ENCODE results near the gene SPINK1.
"Not testable (repeated sequence)": the region's sequence is repeated elsewhere in the genome, so short reads cannot be mapped to it uniquely, and the experiment has no call there.

Gene SPINK1

DNA sequence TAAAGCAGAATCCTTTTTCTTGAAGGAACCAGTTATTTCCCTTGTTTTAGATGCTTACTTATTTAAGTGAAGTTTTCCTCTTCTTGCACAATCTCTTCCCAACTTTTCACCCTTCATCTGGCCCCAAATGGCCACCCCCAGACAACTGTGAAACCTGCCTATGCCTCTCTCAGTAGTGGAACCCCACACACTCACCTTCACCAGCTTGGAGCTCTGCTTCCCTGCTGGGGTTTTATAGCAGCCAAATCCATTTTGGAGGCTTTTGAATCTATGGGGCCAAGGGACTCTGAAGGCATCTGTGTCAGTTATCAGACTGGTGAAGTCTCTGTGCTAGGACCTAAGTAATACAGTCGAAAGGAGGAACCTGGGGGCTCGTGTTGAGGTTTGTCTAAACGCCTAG, 22.9 kb upstream of the SPINK1 start:
- DNase-seq: no peak

GRCh38 chr5:147853372-147853987, 22.0 kb upstream of the SPINK1 start:
- DNase-seq: no peak

- no peak for DNase-seq
These were observed 20.9 kb upstream of the SPINK1 start for GRCh38 chr5:147852365-147852764.

- no peak for DNase-seq
These were observed 20.1 kb upstream of the SPINK1 start for GRCh38 chr5:147851578-147851977.

DNA sequence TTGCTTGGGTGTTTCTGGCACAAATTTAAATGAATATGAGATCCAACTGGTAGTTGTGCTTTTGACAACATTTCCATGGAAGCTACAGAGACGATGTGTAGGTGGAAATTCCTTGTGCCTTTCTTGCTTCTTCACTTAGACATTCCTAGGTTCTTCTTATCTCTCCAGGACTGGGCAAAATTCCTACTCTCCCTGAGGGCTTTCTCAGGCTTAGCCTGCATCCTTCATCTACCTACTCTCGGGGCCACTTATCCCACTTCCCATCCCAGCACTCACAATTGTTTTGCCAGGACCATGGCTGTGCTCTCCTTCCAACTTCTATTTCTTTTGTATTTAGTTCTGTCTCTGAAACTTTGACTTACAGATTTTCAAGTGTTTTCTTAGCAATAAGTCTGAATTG, 17.8 kb upstream of the SPINK1 start:
- DNase-seq: no peak

- DNase-seq: no peak
These were observed 14.1 kb upstream of the SPINK1 start for GRCh38 chr5:147845618-147846017.

DNA sequence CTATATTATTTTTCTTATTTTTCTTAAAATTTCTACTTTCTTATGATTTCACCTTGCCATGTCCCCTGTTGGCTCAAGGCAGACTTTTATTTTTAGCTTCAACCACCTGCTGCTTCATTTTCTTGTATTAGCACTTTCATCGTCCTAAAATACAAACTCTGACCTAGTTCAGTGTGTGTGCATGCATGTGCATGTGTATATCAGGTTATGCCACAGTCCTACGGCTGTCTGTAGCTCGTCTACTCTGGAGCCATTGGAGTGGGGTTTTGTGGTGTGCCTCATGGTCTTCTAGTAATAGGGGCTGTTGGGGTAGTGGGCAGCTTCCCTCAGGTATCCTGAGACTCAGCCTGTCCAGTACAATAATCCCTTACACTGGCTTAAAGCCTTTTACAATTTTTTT, 13.4 kb upstream of the SPINK1 start:
- DNase-seq: no peak

GRCh38 chr5:147842869-147843268, 11.4 kb upstream of the SPINK1 start:
- no peak for DNase-seq

GRCh38 chr5:147836439-147836838, 5.0 kb upstream of the SPINK1 start:
- DNase-seq: no peak

DNA sequence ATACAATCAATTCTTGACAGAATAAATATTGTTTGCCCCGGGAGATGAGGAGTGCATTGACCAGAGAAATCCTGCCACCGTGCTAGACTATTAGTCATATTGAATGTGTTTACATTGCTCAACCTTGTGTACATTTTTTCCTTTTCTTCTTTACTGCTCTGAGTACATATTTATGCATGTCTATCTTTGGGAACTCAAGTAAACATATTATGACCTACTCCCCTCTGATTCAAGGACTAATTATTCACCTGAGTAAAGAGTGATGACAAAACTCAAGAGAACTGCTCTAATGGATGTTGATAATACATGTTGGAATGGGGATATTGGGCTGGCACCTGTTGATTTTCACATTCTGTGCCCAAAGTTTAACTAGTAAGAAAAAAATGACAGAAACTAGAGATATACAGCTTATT, 3.9 kb upstream of the SPINK1 start:
- peak in 2 of 3 experiments; percentile 27 to 83 for DNase-seq

- no peak for DNase-seq
These were observed 1.1 kb upstream of the SPINK1 start for GRCh38 chr5:147832541-147832940.

DNA sequence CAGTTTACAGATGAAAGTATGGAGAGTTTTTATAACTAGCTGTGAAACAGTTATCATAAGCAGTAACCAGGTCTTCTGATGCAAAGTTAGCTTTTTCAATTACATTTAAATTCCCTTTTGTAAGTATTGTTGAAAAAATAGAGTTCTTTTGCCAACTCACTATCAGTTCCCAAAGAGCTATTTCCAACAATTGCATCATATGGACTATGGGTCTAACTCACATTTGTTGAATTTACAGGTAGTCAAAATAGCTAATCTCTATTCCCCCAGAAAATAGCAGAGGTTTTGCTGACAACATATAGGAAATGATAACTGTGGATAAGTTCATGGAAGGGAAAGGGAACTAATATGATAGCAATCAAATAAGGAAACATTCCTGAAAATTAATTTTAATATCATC, 1.4 kb downstream of the SPINK1 start:
- DNase-seq: no peak

DNA sequence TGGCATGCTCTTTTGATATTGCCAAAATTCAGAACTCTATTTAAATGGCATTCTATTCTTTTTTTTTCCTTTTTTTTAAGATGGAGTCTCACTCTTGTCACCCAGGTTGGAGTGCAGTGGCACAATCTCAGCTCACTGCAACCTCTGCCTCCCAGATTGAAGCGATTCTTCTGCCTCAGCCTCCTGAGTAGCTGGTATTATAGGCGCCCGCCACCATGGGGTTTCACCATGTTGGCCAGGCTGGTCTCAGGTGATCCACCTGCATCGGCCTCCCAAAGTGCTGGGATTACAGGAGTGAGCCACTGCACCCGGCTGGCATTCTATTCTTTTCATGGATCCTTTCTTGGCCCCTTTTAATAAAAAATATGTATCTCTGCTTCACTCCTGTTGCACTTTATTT, 4.5 kb downstream of the SPINK1 start:
- DNase-seq: not testable (repeated sequence)

GRCh38 chr5:147826361-147826760, 5.1 kb downstream of the SPINK1 start:
- DNase-seq: no peak

DNA sequence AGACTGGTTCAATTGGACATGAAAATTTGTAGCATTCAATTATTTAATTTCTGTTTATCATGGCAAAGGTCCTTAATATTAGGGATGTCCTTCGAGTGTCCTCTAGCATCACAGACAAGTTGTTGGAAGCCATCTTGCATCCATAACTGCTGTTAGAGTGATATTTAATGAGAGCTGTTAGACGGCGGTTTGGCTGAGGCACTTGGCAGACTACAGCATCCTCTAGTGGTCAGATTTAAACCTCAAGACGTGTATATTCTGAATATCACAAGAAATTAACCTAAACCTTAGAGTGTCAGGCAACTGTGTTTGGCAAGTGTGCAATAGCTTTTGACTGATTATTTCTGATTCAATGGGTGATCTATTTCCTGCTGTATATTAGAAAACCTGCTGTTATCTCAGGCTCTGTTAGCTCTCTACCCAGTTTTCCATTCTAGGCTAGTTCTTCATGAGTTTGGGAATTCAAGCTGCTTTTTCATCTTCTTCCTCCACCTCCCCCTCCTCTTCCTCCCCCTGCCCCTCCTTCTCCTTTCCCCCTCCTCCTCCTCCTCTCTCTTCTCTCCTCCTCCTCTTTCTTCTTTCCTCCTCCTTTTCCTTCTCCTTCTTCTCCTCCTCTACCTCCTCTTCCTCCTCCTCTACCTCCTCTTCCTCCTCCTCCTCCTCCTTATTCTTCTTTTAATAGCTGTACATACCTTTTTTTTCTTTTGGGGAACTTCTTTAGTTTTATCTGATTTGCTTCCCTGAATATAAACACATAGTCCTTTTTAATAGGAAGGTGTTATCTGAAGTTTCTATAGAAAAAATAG, 8.6 kb downstream of the SPINK1 start:
- DNase-seq: peak; percentile 37 to 81 (median 80)

DNA sequence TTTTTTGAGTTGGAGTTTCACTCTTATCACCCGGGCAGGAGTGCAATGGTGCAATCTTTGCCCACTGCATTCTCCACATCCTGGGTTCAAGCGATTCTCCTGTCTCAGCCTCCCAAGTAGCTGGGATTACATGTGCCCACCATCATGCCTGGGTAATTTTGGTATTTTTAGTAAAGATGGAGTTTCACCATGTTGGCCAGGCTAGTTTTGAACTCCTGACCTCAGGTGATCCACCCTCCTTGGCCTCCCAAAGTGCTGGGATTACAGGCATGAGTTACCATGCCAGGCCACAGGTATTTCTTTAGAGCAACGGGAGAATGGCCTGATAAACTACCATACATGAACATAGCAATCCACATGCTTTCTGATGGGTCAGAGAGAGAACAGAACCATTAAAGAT, 9.2 kb downstream of the SPINK1 start:
- not testable (repeated sequence) for DNase-seq

- DNase-seq: no peak
These were observed 9.7 kb downstream of the SPINK1 start for GRCh38 chr5:147821766-147822165.

DNA sequence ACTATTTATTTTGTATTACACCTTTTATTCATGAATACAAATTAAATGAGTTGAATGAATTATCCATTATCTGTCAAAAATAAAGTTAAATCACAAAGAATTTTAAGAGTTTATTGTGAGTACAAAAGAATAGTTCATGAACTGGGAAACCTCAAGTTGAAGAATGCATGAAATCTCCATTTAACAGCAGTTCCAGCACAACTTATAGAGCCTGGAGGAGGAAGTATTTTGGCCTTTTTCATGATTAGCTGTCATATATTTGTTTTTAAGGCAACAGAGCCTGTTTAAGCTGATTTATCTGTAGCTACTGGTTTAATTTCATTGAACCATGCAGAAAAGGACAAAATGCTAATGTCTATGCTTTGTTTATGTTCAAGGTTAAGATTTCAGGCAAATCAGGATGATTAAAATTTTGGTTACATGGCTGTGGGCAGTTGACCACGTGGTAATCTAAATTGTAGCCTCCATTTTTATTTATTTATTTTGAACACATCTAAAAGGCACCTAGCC, 12.2 kb downstream of the SPINK1 start:
- no peak for DNase-seq

DNA sequence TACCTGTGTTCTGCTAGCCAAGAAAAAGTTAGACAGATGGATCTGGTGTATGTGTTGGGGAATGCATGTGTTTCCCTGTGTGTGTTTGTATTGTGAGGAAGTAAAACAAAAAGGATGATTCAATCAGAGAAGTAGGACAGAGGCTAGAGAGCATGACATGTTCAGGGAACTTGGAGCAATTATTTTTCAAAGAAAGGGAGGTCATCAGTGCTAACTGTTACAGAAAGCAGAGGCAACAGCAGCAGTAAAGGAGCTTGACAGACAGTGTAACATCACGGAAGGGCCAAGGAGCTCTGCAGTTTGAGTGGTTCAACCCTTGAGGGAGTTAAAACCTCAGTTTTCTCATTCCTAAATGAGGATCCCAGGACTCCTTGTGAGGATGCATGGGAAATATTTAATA, 13.2 kb downstream of the SPINK1 start:
- DNase-seq: no peak

DNA sequence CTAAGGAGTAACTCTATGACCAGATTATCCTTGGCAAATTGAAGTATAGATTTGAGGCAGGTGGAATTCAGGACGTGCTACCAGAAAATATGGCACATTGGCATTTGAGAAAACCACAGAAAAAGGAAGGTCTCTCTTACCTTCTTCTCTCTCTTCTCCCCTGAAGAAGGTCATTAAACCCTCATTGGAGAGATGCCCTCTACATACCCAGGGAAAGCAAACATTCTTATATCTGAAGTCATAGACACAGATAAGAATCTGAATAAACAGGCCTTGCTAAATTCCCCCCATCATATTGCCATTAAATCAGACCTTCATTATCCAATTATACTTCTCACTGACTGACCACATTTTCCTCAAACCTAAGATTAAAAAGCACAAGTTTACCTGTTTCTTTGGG, 17.8 kb downstream of the SPINK1 start:
- no peak for DNase-seq

GRCh38 chr5:147809830-147810666, 21.4 kb downstream of the SPINK1 start:
- no peak for DNase-seq

- DNase-seq: peak in 1 of 3 experiments; percentile 58
These were observed 26.4 kb downstream of the SPINK1 start for GRCh38 chr5:147805030-147805454.

- DNase-seq: peak in 2 of 3 experiments; percentile 8 to 34
These were observed 27.1 kb downstream of the SPINK1 start for GRCh38 chr5:147804334-147804733.
